GM12872 (cell line): ENCODE results near the gene ELMO3.

Experiments used
- CTCF ChIP-seq: IDR thresholded peaks from 3 replicates; pipeline ENCODE4 v1.5.1; 2011; ENCODE audit warnings: low read depth, mild to moderate bottlenecking, low read length, moderate library complexity; ENCODE audit not compliant: insufficient read depth

ELMO3 gene

DNA sequence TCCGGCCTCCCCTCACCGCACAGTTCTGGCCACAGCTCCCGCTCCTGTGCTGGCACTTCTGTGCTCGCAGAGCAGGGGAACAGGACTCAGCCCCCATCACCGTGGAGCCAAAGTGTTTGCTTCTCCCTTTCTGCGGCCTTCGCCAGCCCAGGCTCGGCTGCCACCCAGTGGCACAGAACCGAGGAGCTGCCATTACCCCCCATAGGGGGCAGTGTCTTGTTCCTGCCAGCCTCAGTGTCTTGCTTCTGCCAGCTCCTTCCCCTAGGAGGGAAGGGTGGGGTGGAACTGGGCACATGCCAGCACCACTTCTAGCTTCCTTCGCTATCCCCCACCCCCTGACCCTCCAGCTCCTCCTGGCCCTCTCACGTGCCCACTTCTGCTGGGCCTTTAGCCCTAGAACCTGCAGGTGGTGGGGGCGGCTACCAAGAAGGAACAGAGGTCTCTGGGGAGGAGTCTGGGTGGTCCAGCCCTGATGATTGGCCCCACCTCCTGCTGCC is 645 bp upstream of the ELMO3 start:
- TF ChIP-seq CTCF, result peak; percentile 75

GRCh38 chr16:67199808-67200198 is 872 bp downstream of the ELMO3 start:
- TF ChIP-seq CTCF, result no peak

DNA sequence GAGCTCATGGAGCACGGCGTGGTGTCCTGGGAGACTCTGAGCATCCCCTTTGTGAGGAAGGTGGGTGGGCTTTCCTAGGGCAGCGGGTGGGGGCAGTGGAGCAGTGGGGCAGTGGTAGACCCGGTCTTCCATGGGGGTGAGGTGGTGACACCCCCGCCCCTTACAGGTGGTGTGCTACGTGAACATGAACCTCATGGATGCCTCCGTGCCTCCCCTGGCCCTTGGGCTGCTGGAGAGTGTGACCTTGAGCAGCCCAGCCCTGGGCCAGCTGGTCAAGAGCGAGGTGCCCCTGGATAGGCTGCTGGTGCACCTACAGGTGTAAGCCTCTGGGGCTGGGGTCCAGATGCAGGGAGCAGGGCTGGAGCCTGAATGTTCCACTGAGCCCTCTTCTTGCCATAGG is 1.6 kb downstream of the ELMO3 start:
- no peak for TF ChIP-seq CTCF

- TF ChIP-seq CTCF, result no peak
Observed at GRCh38 chr16:67201411-67202345, 2.7 kb downstream of the ELMO3 start.

- no peak for TF ChIP-seq CTCF
Observed at GRCh38 chr16:67202426-67202825, 3.5 kb downstream of the ELMO3 start.

- TF ChIP-seq CTCF, result no peak
Observed at GRCh38 chr16:67202956-67203493, 4.1 kb downstream of the ELMO3 start.

- TF ChIP-seq CTCF, result no peak
Observed at GRCh38 chr16:67204076-67204475, 5.1 kb downstream of the ELMO3 start.
